ENCODE results near the gene IL4I1. TPM values are rescaled to one million over a fixed set of nuclear protein-coding genes. Genes with fewer than 3 reads are reported as not detected.

The IL4I1 gene
- total RNA-seq, 4 donors from 2014 or later, result 0.56 to 0.91 (median 0.73) TPM

- no peak overlapping the region for H3K27ac ChIP-seq
- 82 to 90% methylated on average over 10 to 11 of the region's 26 CpGs for WGBS, 2 donors
- no peak for DNase-seq
- peaks cover 8 to 43% (median 22%) of the 10 kb centered on the region in 3 donors for H3K4me1 ChIP-seq
- intact Hi-C loops (cut with DNase I), result no loop called here
- peaks cover 32 to 82% (median 39%) of the 10 kb centered on the region in 3 donors for H3K36me3 ChIP-seq
- H3K27me3 ChIP-seq, result no peaks in the 10 kb centered on the region
- no peak overlapping the region for H3K4me3 ChIP-seq
- no peak for TF ChIP-seq POLR2A (IDR thresholded peaks at IDR 0.05)
- TF ChIP-seq CTCF (IDR thresholded peaks at IDR 0.05), result no peak
- H3K9me3 ChIP-seq, result no peaks in the 10 kb centered on the region
Observed at GRCh38 chr19:49857061-49857837, 39.4 kb downstream of the IL4I1 start.

- peaks cover 8 to 48% (median 26%) of the 10 kb centered on the region in 3 donors for H3K4me1 ChIP-seq
- WGBS, 2 donors, result 62 to 100% methylated on average over 4 to 5 of the region's 18 CpGs
- intact Hi-C loops (cut with DNase I), result no loop called here
- no peak for DNase-seq
- H3K36me3 ChIP-seq, result peaks cover 26 to 75% (median 37%) of the 10 kb centered on the region in 3 donors
- TF ChIP-seq CTCF (IDR thresholded peaks at IDR 0.05), result no peak
- no peak for TF ChIP-seq POLR2A (IDR thresholded peaks at IDR 0.05)
- H3K4me3 ChIP-seq, result no peak overlapping the region
- H3K27me3 ChIP-seq, result no peaks in the 10 kb centered on the region
- H3K9me3 ChIP-seq, result no peaks in the 10 kb centered on the region
- H3K27ac ChIP-seq, result no peak overlapping the region
Observed at GRCh38 chr19:49856574-49857021, 40.1 kb downstream of the IL4I1 start.

GRCh38 chr19:49855676-49856573, 40.8 kb downstream of the IL4I1 start:
- H3K9me3 ChIP-seq, result no peaks in the 10 kb centered on the region
- H3K27ac ChIP-seq, result no peak overlapping the region
- intact Hi-C loops (cut with DNase I), result no loop called here
- H3K4me1 ChIP-seq, result peaks cover 6 to 42% (median 22%) of the 10 kb centered on the region in 3 donors
- TF ChIP-seq CTCF (IDR thresholded peaks at IDR 0.05) (no peak), POLR2A (IDR thresholded peaks at IDR 0.05) (no peak)
- 69 to 82% methylated on average over 7 to 9 of the region's 21 CpGs for WGBS, 2 donors
- no peak overlapping the region for H3K4me3 ChIP-seq
- no peaks in the 10 kb centered on the region for H3K27me3 ChIP-seq
- H3K36me3 ChIP-seq, result peaks cover 24 to 68% (median 36%) of the 10 kb centered on the region in 3 donors
- no peak for DNase-seq

- H3K27ac ChIP-seq, result no peak overlapping the region
- 83% methylated on average over 4 of the region's 12 CpGs; no CpG with 5 or more reads in 1 of the 2 donors for WGBS, 2 donors
- intact Hi-C loops (cut with DNase I), result no loop called here
- TF ChIP-seq CTCF (IDR thresholded peaks at IDR 0.05), result no peak
- TF ChIP-seq POLR2A (IDR thresholded peaks at IDR 0.05), result no peak
- H3K9me3 ChIP-seq, result no peaks in the 10 kb centered on the region
- DNase-seq, result no peak
- peaks cover 17 to 62% (median 29%) of the 10 kb centered on the region in 3 donors for H3K36me3 ChIP-seq
- H3K4me3 ChIP-seq, result no peak overlapping the region
- no peaks in the 10 kb centered on the region for H3K27me3 ChIP-seq
- peaks cover 6 to 37% (median 19%) of the 10 kb centered on the region in 3 donors for H3K4me1 ChIP-seq
Observed at GRCh38 chr19:49855277-49855675, 41.4 kb downstream of the IL4I1 start.

All from esophagus squamous epithelium (tissue), 5 donors.